Kidney glomerular epithelial cell (primary cell): Measurements from ENCODE around the gene NKIRAS2.
"Not testable (repeated sequence)": the region's sequence is repeated elsewhere in the genome, so short reads cannot be mapped to it uniquely, and the experiment has no call there.

ENCODE experiments used
- DNase-seq: peaks from one replicate; lab custom pipeline; 2025; lab: John Stamatoyannopoulos, UW

Gene NKIRAS2

DNA sequence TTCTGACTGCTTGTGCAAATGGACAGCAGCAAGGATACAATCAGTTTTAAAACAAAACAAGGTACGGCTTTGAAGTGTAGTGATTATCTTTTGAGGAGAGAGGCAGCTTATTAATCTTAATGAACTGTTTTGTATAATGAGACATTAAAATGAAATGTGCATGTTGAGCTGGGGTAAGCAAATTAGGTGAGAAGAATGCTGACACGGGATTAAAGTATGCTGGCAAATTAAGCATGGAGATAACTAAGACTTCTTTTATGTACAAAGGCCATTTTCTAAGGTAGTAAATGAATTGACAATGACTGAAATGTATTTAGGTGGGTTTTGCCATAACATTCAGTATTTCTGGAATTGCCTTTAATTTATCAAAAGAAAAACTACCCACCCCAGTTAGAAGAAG is 21.4 kb upstream of the NKIRAS2 start:
- DNase-seq, result no peak

DNA sequence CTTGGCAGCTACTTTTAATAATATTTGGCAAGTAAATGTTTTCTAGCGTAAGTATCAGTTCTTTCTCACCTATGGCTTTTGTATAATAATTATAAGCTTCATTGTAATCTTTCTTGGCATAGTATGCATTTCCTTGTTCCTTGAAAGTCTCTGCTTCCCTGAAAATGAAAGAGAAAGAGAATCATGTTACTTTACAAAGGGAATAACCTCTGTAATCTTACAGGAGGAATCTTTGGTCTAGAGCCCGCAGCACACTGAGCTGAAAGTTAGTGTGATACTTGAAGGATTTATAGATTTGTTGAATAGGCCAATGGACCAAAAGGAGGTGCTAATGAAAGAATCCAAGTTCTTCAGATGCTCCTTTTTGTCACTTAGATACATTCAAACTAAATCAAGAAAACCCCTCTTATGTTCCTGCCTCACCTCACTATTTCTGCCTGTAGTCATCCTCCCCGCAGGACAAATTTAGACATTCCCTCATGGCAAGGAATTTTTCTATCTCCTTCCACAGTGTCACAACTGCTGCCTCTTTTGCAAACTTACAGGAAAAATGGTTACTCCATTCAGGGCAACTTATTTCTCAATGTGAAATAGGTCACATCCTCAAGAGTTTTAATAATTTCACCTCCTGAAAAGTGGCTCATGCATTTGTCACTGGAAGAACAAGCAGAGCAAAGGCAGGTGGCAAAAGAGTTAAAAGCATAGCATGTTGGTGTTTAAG is 19.3 kb upstream of the NKIRAS2 start:
- no peak for DNase-seq

DNA sequence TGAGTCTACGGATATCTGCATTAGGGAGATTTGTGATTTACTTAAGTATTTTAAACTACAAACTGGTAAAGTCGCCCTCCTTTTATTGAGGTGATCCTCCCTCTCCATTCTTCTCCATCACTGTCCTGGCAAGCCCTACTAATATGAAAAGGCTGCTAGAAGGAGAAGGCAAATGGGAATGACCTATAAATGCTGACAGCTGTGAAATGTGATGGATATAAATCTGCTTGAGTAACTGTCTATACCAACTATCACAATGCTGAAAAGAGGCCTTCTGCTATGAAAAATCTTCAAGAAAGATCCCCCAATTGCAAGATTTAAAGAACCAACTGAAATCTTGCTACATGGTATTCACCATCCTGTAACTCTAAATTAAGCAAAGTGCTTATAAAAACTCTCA is 18.2 kb upstream of the NKIRAS2 start:
- DNase-seq, result no peak

DNA sequence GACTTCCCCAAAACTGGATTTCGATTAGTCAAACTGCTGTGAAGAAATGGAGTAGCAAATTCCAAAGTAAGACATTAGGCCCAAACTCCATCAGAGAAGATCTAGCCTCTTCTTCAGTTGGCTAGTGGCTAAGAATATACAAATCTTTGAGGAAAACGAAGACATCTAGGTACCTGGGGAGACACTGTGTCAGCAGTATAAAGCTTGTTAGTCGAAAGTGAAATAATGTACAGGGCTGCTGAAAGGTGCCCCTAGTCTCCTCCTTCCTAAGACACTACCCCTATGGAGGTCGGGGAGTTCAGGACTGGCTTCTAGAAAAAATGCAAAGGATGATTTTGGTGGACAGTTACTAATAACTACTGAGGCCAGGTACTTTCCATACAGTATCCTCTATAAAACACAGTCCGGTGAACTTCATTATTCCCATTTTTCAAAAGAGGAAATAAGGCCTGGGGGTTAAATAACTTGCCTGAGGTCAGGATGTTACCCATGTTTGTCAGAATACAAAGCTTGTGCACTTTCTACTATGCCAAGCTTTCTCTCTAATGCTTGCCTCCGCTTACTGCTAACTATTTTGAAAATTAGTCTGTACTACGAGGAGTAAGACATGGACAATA is 17.6 kb upstream of the NKIRAS2 start:
- no peak for DNase-seq

DNA sequence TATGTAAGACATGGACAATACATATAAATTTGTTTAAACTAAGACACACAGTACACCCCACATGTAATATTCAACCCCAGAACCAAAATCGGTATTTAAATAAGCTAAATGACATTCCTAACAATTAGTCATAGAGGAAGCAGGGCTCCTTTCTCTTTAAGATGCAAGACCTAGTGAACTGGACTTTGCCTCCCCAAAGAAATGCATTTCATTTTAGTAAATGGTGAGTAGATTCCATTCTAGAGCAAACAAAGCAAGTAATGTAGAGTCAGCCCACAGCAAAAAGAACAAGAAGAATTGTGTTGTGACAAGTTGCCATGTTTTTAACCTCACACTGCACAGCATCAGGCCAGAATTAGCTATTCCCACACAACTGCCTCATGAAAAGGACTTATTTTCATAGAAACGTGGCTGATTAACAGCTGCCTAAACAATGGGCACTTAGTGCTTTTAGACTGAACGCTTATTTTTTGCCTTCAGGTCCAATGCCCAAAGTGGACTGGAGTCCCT is 17.0 kb upstream of the NKIRAS2 start:
- DNase-seq, result peak; percentile 15

DNA sequence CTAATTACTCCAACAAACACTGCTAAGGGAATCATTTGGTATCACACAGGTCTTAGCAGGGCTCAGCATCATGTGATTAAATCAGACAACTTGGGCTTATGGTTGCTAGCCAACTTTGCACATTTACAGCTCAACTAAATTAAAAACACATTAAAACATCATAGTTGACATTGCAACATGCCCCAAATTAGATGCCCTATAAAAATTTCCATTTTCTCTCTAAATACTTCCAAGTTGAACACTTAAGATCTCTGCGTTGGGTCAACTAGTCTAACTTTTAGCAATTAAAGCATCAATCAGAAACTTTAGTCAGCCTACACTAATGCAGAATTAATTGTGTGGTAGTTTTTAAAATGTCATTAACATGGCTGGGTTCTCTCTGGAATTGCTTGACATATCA is 14.7 kb upstream of the NKIRAS2 start:
- no peak for DNase-seq

DNA sequence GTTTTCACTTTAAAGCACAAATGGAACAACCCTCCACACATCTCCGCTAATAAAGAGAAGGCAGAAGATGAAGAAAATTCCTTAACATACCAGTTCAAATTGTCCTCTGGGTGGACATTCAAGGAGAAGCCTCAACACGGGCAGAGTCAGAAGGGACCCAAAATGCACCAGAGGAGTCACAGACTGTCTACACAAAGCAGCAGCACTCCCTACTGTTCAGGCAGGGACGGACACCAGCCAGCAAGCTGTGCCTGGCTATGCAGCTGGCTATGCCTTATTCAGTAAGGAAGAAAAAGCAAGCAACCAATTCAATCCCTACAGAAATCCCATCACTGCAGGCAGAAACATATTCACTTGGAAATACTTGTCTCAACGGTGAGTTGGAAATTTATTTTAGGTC is 10.7 kb upstream of the NKIRAS2 start:
- no peak for DNase-seq

DNA sequence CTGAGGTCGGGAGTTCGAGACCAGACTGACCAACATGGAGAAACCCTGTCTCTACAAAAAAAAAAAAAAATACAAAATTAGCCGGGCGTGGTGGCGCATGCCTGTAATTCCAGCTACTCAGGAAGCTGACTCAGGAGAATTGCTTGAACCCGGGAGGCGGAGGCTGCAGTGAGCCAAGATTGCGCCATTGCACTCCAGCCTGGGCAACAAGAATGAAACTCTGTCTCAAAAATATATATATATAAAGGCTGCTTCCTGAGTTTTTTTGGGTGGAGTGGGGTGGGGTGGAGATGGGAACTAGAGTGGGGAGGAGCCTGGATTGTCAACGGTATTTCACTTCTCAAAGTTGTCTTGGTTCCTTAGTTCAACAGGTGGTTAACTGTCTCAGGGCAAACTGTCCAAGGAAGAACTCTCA is 9.6 kb upstream of the NKIRAS2 start:
- DNase-seq, result not testable (repeated sequence)

DNA sequence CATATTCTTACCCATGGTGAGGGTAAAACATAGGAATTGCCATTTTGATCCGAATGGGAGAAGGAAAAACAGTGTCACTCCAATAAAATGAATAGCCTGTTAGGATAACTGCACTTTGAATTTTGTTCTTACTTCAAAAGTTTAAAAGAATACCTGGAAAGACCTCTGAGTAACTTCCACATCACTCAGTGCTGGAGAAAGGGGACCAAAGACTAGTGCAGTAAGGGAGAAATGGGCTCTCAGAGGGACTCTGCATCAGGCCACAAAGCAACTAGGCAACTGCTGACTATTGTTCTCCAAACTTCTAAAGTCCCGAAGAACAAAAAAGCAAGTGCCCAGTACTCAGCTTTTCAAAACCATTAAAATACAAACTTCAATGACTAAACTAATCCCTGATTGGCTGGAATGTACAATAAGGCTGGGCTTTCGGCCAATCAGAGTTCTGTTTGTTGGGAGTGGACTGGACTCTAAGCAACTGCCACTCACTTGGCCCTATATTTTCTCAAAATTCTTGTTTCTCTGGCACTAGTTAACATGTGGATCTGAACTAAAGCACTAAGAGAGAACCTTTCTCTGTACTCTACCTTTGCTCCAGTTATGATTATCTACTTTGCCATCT is 8.9 kb upstream of the NKIRAS2 start:
- DNase-seq, result no peak

DNA sequence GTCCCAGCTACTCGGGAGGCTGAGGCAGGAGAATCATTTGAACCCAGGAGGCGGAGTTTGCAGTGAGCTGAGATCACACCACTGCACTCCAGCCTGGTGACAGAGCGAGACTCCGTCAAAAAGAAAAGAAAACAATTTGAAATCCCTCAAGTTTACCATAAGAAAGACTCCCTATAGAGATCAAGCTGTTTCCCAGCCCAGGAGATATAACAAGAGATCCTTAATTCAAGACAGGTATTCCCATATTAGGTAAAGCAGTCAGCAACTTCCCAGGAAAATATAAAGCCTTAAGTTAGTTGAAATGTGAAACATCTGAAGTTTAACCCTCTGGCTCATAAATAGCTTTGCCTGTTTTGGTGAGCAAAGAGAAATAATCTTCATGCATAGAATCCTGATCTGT is 7.5 kb upstream of the NKIRAS2 start:
- DNase-seq, result not testable (repeated sequence)

DNA sequence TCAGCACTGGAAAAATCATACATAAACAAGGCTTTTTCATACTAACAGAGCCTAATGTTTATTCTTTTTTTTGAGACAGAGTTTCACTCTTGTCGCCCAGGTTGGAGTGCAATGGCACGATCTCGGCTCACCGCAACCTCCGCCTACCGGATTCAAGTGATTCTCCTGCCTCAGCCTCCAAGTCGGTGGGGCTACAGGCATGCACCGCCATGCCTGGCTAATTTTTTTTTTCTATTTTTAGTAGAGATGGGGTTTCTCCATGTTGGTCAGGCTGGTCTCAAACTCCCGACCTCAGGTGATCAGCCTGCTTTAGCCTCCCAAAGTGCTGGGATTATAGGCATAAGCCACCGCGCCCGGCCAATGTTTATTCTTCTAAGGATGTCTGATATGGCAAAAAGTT is 6.2 kb upstream of the NKIRAS2 start:
- not testable (repeated sequence) for DNase-seq

DNA sequence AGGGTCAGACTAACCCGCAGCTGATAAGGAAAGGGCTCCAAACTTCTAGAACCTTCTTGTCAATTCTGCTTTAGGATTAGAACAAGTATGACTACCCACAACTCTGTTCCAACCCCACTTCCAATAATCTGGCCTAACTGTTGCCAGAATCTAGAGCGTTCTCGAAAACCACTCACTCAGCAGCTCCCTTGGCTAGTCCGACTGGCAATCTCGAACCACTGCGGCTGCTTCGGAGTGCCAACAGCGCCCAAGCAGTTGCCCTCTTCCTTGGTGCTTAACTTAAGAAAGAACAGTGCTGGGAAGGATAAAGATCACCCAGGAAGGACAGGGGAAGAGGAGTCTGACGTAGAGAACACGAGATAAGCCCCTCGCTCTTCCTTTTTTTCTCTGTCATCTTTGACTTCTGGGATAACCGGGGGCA is 3.5 kb upstream of the NKIRAS2 start:
- DNase-seq, result peak; percentile 19

DNA sequence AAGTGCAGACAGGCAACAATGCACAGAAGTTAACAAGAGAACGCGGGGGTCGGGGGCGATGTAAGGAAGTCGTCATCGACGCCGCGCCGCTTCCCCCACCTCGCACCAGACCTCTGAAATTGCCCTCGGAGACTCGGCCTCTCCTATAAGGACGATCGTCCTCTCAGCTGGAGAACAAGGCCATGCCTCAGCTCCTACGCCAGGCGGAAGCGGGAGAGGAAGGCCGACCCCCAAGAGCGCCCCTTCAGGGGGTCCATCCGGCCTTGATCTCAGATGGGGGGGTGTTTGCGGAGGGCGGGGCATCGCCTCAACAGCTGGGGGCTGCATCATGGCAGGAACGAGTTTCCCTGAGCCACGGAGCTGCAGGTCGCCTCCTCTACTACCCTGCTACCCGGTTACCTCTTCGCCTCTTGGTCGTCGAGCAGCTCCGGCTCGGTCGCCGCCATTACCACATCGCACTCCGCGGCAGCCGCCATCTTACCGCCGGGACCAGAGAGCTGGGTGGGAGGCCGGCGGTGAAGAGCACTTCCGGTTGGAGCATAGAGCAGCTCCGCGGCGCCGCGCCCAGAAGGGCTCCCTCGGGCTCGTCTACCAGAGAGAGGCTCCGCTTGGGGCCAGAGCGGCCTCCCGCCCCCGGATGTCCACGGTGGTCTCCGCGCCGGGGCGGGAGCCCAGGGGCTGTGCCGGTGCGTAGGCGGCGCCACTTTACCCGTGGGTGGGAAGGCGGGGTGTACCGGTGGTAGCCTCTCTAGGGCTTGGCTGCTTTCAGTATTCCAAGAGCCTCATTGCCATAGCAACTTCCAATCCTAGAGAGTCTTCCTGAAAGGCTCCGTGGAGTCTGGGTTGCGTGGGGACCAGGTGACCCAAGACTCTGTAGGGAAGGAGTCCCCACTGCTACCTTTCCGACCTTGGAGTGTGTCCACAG is 2.7 kb upstream of the NKIRAS2 start, which contains the start of gene DNAJC7:
Gene DNAJC7, minus strand, starts transcription at position 499 of the 925 bp plus-strand sequence. Its CDS starts 23 bp downstream, at position 476.
- peak; percentile 96 for DNase-seq

DNA sequence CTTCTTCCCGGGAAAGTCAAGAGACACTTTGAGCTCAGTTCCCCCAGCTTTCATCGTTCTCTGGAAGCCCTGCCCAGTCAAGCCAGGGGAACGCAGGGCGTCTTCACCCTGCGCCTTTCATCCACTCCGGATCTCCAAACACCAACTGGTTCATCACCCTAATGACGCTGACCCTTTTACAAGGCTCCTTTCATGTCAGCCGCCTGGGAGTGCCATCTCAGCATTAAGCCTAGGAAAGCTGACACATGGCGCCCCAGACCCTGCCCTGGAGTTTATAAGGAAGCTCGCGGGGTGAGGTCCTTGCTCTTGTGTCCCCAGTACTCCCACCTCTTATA is 2.1 kb upstream of the NKIRAS2 start:
- no peak for DNase-seq

DNA sequence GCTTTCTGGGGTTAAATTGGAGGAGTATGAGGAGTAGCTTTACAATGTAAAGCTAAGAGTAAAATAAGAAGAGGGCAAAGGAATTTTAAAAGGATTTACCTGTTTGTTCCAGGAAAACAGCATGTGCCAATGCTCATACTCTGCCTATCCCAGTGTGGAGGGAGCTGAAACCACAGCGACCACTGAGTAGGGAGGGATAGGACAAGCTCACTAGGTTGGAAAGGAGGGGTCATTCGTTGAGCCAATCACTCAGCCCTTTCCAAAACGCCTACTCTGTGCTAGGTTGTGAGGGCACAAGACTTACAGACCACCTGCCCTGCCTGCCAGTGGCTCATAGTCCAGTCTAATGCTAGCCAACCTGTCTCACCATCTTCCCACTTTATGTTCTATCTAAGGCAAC is 1.6 kb upstream of the NKIRAS2 start:
- no peak for DNase-seq

DNA sequence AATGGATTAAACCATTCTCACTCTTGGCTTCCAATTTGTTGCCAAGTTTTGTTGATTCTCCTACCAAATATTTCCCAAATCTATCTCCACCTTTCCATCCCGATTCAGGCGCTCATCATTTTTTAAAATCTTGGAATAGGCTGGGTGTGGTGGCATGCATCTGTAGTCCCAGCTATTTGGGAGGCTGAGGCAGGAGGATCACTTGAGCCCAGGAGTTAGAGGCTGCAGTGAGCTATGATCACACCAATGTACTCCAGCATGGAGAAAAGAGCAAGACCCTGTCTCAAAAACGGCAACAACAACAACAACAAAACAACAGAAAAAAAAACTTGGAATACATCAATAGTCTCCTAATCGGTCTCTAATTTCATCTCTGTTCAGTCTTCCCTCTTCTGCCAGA is 902 bp upstream of the NKIRAS2 start:
- DNase-seq, result no peak

DNA sequence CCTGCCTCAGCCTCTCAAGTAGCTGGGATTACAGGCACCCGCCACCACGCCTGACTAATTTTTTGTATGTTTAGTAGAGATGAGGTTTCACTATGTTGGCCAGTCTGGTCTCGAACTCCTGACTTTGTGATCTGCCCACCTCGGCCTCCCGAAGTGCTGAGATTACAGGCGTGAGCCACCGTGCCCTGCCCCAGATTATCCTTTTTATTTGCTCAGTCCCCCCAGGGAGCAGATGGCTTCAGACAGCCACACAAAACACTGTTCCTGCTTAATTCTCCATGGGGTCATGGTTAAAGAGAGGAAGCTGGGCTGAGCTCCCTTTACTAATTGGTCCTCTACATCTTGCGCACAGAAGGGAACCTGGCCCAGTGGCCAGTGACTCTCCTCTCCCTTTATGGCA is 955 bp downstream of the NKIRAS2 start:
- DNase-seq, result not testable (repeated sequence)

DNA sequence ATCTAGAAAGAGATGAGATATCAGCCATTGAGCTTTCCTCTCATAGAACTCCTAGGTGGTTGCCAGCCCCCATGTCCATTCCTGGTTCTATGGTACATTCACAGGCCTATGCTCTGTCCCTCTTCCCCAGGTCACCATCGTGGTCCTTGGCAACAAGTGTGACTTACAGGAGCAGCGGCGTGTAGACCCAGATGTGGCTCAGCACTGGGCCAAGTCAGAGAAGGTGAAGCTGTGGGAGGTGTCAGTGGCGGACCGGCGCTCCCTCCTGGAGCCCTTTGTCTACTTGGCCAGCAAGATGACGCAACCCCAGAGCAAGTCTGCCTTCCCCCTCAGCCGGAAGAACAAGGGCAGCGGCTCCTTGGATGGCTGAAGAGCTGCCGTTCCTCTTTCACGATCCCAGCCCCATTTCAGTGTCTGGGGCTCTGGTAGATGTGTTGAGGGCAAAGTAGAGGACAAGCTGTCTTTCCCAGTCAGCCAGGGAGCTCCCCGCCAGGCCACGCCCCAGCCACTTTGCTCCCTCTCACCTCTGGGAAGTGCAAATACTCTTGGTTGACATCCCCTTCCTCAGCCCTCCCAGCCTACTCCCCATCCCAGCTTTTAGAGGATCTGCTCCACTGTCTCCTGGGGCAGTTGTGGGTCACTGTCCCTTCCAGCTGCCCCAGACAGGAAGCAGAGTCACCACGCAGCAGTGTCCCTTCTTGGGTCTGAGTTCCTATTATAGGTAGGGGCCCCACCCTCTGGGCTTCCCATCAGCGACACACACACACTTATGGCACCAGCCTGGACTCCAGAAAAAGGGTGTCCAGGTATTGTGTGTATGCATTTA is 3.8 kb downstream of the NKIRAS2 start:
- DNase-seq, result no peak

DNA sequence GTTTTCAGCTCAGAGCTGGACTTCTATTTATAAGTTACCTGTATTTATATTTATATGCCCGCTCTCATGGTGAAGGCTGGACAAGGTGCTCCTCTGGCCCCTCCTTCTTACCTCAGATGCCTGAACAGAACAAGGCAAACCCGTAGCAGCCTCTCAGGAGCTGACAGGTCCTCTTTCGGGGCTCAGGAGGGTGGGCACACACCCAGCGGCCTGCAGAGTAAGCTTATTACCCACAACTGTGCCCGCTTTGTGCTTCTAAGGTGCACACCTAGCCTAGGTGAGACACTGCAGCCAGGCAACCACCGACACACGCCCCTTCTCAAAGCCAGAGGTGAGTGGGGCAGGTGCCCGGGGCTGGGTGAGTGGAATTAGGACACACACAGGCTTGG is 5.3 kb downstream of the NKIRAS2 start:
- DNase-seq, result no peak

DNA sequence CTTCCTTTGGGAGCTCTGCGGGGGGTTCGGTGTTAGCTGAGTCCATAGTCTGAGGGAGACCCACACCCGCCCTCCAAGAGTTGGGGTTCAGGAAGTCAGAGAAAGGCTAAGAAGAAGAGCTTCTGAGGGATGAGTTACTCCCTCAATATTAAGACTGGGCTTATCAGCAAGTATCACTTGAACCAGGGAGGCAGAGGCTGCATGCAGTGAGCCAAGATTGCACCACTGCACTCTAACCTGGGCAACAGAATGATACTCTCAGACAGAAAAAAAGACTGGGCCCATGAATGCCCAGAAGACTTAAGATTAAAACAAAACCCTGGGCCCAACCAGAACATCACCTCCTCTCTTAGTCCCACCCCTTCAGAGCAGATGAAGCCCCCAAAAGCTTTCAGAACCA is 6.0 kb downstream of the NKIRAS2 start:
- DNase-seq, result no peak

DNA sequence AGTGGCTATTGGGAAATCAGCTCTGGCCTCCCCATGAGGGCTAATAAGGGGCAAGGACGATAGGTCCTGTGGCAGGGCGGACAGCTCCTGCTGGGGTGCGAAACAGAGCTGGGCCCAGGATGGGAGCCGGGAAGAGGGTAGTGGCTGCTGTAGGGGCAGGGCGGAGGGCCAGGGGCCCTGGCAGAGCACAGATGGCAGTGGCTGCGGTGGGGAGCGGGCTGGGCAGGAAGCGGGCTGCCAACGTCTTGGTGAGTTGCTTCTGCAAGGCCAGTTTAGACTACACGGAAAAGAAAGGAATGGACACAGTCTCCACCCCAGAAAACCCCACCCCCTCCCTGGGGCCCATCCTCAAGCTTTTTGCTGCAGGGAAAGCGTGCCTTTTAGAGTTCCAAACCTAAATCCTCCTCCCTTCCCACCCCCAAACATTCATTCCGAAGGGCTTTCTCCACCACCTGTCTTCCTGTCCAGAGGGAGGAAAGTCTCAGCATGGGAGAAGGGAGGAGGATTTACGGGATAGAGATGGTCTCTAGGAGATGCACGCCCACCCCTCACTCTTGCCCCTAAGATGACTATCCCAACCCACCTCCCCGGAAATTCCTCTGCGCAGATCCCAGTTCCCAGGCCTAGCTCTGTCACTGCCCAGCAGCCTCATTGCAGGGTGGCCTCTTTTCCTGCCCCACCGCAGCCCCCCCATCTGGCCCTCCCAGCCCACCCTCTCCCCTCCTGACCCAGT is 7.1 kb downstream of the NKIRAS2 start:
- DNase-seq, result no peak
